Measurements from ENCODE around the gene GAS6.

DNA sequence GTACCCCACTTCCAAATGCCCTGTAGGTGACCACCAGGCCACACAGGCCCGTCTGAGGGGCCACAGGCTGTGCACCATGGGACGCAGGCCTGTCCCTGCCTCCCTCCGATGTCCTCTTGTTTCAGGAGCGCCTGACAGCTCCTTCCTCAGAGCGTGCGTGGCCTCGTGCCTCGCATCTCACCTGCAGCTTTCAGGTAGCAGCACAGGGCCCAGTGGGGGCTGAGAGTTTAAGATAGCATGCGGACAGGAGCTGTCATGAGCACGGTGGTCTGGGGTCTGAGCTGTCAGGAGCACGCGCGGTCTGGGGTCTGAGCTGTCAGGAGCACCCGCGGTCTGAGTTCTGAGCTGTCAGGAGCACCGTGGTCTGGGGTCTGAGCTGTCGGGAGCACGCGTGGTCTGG is 40.1 kb downstream of the GAS6 start:
- TF ChIP-seq, protein P1, sequence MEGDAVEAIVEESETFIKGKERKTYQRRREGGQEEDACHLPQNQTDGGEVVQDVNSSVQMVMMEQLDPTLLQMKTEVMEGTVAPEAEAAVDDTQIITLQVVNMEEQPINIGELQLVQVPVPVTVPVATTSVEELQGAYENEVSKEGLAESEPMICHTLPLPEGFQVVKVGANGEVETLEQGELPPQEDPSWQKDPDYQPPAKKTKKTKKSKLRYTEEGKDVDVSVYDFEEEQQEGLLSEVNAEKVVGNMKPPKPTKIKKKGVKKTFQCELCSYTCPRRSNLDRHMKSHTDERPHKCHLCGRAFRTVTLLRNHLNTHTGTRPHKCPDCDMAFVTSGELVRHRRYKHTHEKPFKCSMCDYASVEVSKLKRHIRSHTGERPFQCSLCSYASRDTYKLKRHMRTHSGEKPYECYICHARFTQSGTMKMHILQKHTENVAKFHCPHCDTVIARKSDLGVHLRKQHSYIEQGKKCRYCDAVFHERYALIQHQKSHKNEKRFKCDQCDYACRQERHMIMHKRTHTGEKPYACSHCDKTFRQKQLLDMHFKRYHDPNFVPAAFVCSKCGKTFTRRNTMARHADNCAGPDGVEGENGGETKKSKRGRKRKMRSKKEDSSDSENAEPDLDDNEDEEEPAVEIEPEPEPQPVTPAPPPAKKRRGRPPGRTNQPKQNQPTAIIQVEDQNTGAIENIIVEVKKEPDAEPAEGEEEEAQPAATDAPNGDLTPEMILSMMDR (conservative IDR thresholded peaks at IDR 0.05; ENCODE audit: low read depth, low read length): no peak
- TF ChIP-seq EZH2phosphoT487 (IDR thresholded peaks at IDR 0.05; ENCODE audit: borderline replicate concordance, low read length): no peak
- no peak for TF ChIP-seq EZH2 (IDR thresholded peaks at IDR 0.05; ENCODE audit: low read length, unreplicated experiment)
